Measurements from ENCODE around the gene COPS9.

The COPS9 gene

DNA sequence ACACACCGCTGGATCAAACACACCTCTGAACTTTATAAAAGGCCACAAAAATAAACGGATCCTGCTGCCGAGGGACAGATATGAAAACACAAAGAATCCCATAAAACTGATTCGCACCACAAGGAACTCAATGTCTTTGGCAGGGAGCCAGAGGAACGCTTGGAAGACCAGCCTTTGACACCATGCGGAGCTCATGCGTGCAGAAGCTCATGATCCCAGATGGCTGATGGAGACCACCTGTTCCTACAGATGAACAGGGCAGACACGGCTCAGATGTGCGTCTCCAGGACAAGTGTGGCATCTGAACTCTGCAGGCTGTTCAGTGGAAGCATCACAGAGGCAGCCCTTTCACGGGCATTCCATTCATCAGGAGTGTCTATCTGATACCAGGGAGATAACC lies 24.9 kb downstream of the COPS9 start:
- DNase-seq (ENCODE audit: low spot score): peak; percentile 28

GRCh38 chr2:240109386-240109785 lies 26.7 kb downstream of the COPS9 start:
- no peak for DNase-seq (ENCODE audit: low spot score)

DNA sequence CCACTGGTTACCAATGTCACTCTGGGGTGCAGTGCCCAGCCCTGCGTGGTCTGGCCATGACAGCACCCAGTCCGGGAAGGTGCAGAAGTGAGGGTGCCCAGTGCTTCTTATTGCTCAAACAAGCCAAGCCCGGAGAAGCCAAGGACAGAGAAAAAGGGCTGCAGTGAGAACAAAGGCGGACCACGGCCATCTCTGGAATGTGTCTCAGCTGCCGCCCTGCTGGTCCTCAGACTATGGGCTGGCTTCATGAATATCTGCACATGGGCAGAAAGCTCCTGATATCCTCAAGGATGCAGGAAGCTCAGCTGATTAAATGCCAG lies 28.7 kb downstream of the COPS9 start:
- DNase-seq (ENCODE audit: low spot score): no peak

- DNase-seq (ENCODE audit: low spot score): no peak
These were observed 29.2 kb downstream of the COPS9 start for GRCh38 chr2:240106765-240107476.

GRCh38 chr2:240105982-240106381 lies 30.1 kb downstream of the COPS9 start:
- no peak for DNase-seq (ENCODE audit: low spot score)

- DNase-seq (ENCODE audit: low spot score): no peak
These were observed 33.0 kb downstream of the COPS9 start for GRCh38 chr2:240103136-240103535.

- DNase-seq (ENCODE audit: low spot score): no peak
These were observed 37.8 kb downstream of the COPS9 start for GRCh38 chr2:240098349-240098748.

- no peak for DNase-seq (ENCODE audit: low spot score)
These were observed 40.3 kb downstream of the COPS9 start for GRCh38 chr2:240095556-240096523.

DNA sequence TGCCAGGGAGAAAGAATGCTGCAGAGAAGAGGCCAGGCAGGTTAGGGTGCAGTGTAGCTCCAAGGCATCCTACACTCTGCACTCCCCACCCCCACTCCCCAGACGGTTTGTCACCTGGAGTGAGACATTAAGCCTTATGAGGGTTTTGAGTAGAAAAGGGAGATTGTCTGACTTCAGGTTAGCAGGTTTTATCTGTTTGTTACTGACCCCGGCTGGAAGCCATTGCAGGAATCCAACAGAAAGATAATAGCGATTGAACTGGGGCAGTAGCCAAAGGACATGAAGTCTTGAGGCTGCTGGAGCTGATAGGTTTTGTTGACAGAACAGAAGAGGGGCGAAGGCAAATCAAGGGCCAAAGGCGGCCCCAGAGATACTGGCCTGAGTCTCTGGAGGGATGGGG lies 46.8 kb downstream of the COPS9 start:
- no peak for DNase-seq (ENCODE audit: low spot score)

DNA sequence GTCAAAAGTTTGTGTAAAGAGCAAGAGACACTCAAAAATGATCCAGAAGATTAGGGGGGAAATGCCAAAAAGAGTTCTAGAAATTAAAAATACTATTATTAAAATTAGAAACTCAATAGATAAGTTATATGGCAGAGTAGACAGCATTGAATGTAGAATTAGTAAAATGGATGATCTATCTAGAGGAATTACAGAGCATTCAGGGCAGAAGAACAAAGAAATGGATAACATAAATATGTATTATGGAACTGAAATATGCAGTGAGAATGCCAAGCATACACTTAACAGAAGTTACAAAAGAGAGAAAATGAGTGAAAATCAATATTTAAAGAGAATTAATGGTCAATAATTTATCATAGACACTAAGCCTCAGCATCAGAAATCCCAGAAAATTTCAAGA lies 49.5 kb downstream of the COPS9 start:
- no peak for DNase-seq (ENCODE audit: low spot score)

Data from SK-N-DZ (cell line).